ENCODE results near the gene ZC3H13.

DNA sequence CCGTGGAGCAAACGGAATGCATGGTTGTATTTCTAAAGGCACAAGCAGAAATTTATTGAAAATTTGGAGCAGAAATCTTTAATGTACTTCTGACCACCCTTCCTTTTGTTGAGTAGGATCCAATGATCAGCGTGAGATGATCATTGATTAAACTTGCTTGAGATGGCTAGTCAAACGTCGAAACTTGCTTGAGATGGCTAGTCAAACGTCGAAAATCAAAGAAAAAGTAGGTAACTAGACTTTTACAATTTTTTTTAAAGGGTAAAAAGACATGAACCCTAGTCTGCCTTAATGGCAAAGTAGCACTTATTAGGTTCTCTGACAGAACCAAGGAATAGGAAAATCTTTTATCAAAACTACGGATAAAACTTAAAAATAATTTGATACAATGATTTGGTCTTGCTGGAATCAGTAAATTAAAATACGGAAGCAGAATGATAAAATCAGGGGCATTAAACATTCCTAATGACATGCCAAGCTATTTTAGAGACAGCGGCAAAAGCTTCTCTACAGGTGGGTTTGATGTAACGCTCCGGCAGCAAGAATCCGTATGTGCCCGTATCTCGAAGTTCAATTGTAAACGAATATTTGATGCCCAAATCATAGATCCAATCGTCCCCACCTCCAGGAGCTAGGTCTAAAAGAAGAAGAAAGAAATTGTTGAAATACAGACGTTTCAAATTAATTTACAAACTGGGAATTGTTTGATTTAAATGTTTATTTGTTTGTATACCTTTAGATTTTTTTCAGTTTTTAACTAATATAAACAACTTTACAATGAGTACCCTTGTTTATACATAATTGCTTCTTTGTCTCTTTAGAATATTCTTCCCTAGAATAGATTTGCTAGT is 841 bp upstream of the ZC3H13 start:
- TF ChIP-seq CTCF (IDR thresholded peaks at IDR 0.05) = no peak
- no peak for TF ChIP-seq POLR2AphosphoS5 (IDR thresholded peaks at IDR 0.05)
- no peak for TF ChIP-seq POLR2A (IDR thresholded peaks at IDR 0.05; ENCODE audit: low read depth)

Data from esophagus muscularis mucosa (tissue), 3 donors.